Endothelial cell of umbilical vein (primary cell): Measurements from ENCODE around the gene ZNF727. TPM values are rescaled to one million over a fixed set of nuclear protein-coding genes. Genes with fewer than 3 reads are reported as not detected.
"Not testable (repeated sequence)": the region's sequence is repeated elsewhere in the genome, so short reads cannot be mapped to it uniquely, and the experiment has no call there.

ENCODE experiments used
- BruUV-seq: library from RNA; stranded (reverse); fragments of 400-500 nt; replicated peaks from 2 replicates; lab custom pipeline; 2021; lab: Mats Ljungman, UMichigan
- CTCF ChIA-PET: fragments of 300-600, 350-600 bp; sonication (Branson Sonifier 250); formaldehyde crosslinking; loops from one replicate; lab custom pipeline; 2021; ENCODE audit warnings: antibody characterized with exemption, inconsistent platforms; lab: Charles Lee
- POLR2A ChIA-PET: fragments of 300-600, 350-600 bp; sonication (Branson Sonifier 250); formaldehyde crosslinking; loops from one replicate; lab custom pipeline; 2021; ENCODE audit warnings: antibody characterized with exemption, inconsistent platforms; lab: Charles Lee
- DNase-seq: peaks from one replicate; pipeline ENCODE4 v3.0.0-alpha.2; 2011; ENCODE audit warnings: low read depth, low spot score
- FAIRE-seq: peaks from 2 replicates; lab custom pipeline; 2011; peaks lifted over from hg19 to GRCh38; lab: Jason Lieb, UNC
- H2AFZ ChIP-seq: 2 replicates; pipeline ENCODE4 v1.6.0; 2012; ENCODE audit warnings: low read depth, low read length, control low read depth, inconsistent platforms
- H3K27ac ChIP-seq: 2 replicates; pipeline ENCODE4 v1.5.1; 2011; ENCODE audit warnings: low read depth, mild to moderate bottlenecking, control low read depth, low read length, moderate library complexity; ENCODE audit not compliant: insufficient read depth
- H3K27me3 ChIP-seq, 2 experiments: 2 replicates each; pipeline versions ENCODE4 v1.6.0 to v1.6.1; 2011; ENCODE audit warnings: low read length in 2 of 2, mixed read lengths in 1 of 2; ENCODE audit not compliant: control insufficient read depth in 2 of 2, insufficient read depth in 2 of 2
- H3K36me3 ChIP-seq, 2 experiments: 2 replicates in 1 of 2; 3 replicates in 1 of 2; pipeline ENCODE4 v1.5.1; 2011; ENCODE audit warnings: low read length in 2 of 2, mild to moderate bottlenecking in 1 of 2, moderate library complexity in 1 of 2; ENCODE audit not compliant: control insufficient read depth in 2 of 2, insufficient read depth in 2 of 2; ENCODE audit errors: extremely low read depth in 1 of 2
- H3K4me1 ChIP-seq: 3 replicates; pipeline ENCODE4 v1.5.1; 2011; ENCODE audit warnings: mild to moderate bottlenecking, low read length; ENCODE audit not compliant: control insufficient read depth, insufficient read depth; ENCODE audit errors: extremely low read depth
- H3K4me2 ChIP-seq: 2 replicates; pipeline ENCODE4 v1.6.1; 2011; ENCODE audit warnings: low read length, control low read depth, mixed read lengths; ENCODE audit not compliant: insufficient read depth
- H3K4me3 ChIP-seq, 3 experiments: fragments of 200-600 bp in 1 of 3; sonication (generic), shearing (Covaris generic) in 1 of 3; replicated peaks in 1 of 3; 2 replicates each; pipeline ENCODE4 v1.5.1; 2011 to 2016; ENCODE audit warnings: control low read depth in 3 of 3, low read length in 3 of 3, mild to moderate bottlenecking in 2 of 3, inconsistent platforms in 1 of 3, low read depth in 1 of 3, moderate library complexity in 1 of 3; ENCODE audit not compliant: insufficient read depth in 1 of 3
- H3K79me2 ChIP-seq: 2 replicates; pipeline ENCODE4 v1.6.0; 2012; ENCODE audit warnings: low read length, inconsistent platforms; ENCODE audit not compliant: control insufficient read depth, insufficient read depth
- H3K9ac ChIP-seq: replicated peaks from 2 replicates; pipeline ENCODE3; 2011; ENCODE audit warnings: low read length, control low read depth; ENCODE audit not compliant: insufficient read depth; ENCODE audit errors: extremely low read depth
- H3K9me1 ChIP-seq: replicated peaks from 3 replicates; pipeline ENCODE4 v1.6.0; 2011; ENCODE audit warnings: mild to moderate bottlenecking, low read length; ENCODE audit not compliant: control insufficient read depth, insufficient read depth; ENCODE audit errors: extremely low read depth
- H3K9me3 ChIP-seq: replicated peaks from 2 replicates; pipeline ENCODE4 v1.5.1; 2012; ENCODE audit warnings: low read length, inconsistent platforms; ENCODE audit not compliant: control insufficient read depth, insufficient read depth
- H4K20me1 ChIP-seq: replicated peaks from 2 replicates; pipeline ENCODE3; 2011; ENCODE audit warnings: mild to moderate bottlenecking, low read length; ENCODE audit not compliant: control insufficient read depth, insufficient read depth; ENCODE audit errors: extremely low read depth
- CTCF ChIP-seq, 2 donors: IDR thresholded peaks; 1 replicate in 1 of 2; 2 replicates in 1 of 2; pipeline ENCODE4 v1.5.1; 2011; ENCODE audit warnings: low read length in 2 of 2, mild to moderate bottlenecking in 2 of 2, moderate library complexity in 2 of 2, control low read depth in 1 of 2, inconsistent platforms in 1 of 2, low read depth in 1 of 2; ENCODE audit not compliant: insufficient read depth in 1 of 2; ENCODE audit errors: extremely low read depth in 1 of 2
- EZH2 ChIP-seq: IDR thresholded peaks from 2 replicates; pipeline ENCODE4 v1.6.1; 2012; ENCODE audit warnings: borderline replicate concordance, low read depth, mild to moderate bottlenecking, moderate library complexity, low read length, inconsistent platforms; ENCODE audit not compliant: severe bottlenecking
- FOS ChIP-seq: IDR thresholded peaks from 2 replicates; pipeline ENCODE4 v1.6.1; 2011; ENCODE audit warnings: mild to moderate bottlenecking, low read length, moderate library complexity, borderline replicate concordance; ENCODE audit not compliant: insufficient read depth
- GATA2 ChIP-seq: IDR thresholded peaks from 2 replicates; pipeline ENCODE4 v1.7.0; 2011; ENCODE audit warnings: low read depth, mild to moderate bottlenecking, moderate library complexity, mixed read lengths, low read length; ENCODE audit not compliant: insufficient read length, insufficient read depth
- JUN ChIP-seq: IDR thresholded peaks from 2 replicates; pipeline ENCODE4 v1.6.1; 2011; ENCODE audit warnings: borderline replicate concordance, low read depth; ENCODE audit not compliant: insufficient read length, insufficient read depth
- MAX ChIP-seq: IDR thresholded peaks from 2 replicates; pipeline ENCODE4 v1.6.1; 2011; ENCODE audit not compliant: insufficient read depth, insufficient read length
- MYC ChIP-seq: IDR thresholded peaks from one replicate; pipeline ENCODE4 v1.6.1; 2011; ENCODE audit warnings: mild to moderate bottlenecking, low read depth, low read length
- POLR2A ChIP-seq: IDR thresholded peaks from 2 replicates; pipeline ENCODE4 v1.6.1; 2012; ENCODE audit warnings: low read depth, mild to moderate bottlenecking, control low read depth, low read length
- POLR2AphosphoS5 ChIP-seq: IDR thresholded peaks from 2 replicates; pipeline ENCODE4 v1.6.1; 2012; ENCODE audit warnings: low read depth, mild to moderate bottlenecking, control low read depth, low read length, moderate library complexity; ENCODE audit not compliant: insufficient read depth
- dilution Hi-C: fragments of 300-500 bp; cut with MboI; formaldehyde crosslinking; loops from one replicate; pipeline ENCODE4 v1.15.0; 2019; ENCODE audit warnings: low sequenced_read_pairs; ENCODE audit not compliant: extremely low pct_ligation_motif_present
- intact Hi-C: fragments of 100-400 bp; cut with micrococcal nuclease; formaldehyde crosslinking; loops from one replicate; pipeline ENCODE4 v1.10.0; 2022
- polyA plus RNA-seq, 4 experiments: library from polyadenylated mRNA; depleted of rRNA in 3 of 4; stranded (reverse) in 3 of 4; unstranded in 1 of 4; fragments of >200 nt; gene quantifications; 2 replicates each; pipeline versions ENCODE4 v1.2.1 to v1.2.3, GENCODE V29; 2011 to 2012; ENCODE audit warnings: missing spikeins in 1 of 4
- total RNA-seq: library from RNA; stranded (reverse); gene quantifications from 2 replicates; pipeline ENCODE4 v1.2.3, GENCODE V29; 2021

The ZNF727 gene
- total and polyA plus RNA-seq, 2 donors (not counting 3 experiments of a cell fraction or from before 2014, with no cell fraction given) = not detected

GRCh38 chr7:64046041-64046389 lies 781 bp downstream of the ZNF727 start:
- Histone ChIP-seq H3K79me2 (no peaks in the 10 kb centered on the region), H3K36me3 (no peaks in the 10 kb centered on the region), H3K9ac (no peak overlapping the region), H3K4me1 (no peaks in the 10 kb centered on the region), H2AFZ (no peak overlapping the region), H3K27ac (no peak overlapping the region), H3K9me1 (no peaks in the 10 kb centered on the region), H3K9me3 (peaks cover 3% of the 10 kb centered on the region), H3K4me2 (no peak overlapping the region), H3K4me3 (no peak overlapping the region), H4K20me1 (no peaks in the 10 kb centered on the region), H3K27me3 (no peaks in the 10 kb centered on the region)
- FAIRE-seq = no peak
- ChIA-PET CTCF (no interaction called here), POLR2A (no interaction called here)
- dilution Hi-C loops (no loop called here), intact Hi-C loops (no loop called here)
- no TSS peak for BruUV-seq
- TF ChIP-seq JUN (no peak), POLR2AphosphoS5 (no peak), MAX (no peak), MYC (no peak), FOS (no peak), EZH2 (no peak), POLR2A (no peak), GATA2 (no peak), CTCF (IDR thresholded peaks at IDR 0.05; ENCODE audit: extremely low read depth in 1 of 2, insufficient read depth in 1 of 2, low read depth in 1 of 2, low read length in 2 of 2) (no peak)
- DNase-seq = no peak

- H3K27me3 ChIP-seq, H3K79me2 ChIP-seq, H4K20me1 ChIP-seq, H3K9me1 ChIP-seq, intact Hi-C loops, CTCF ChIA-PET, dilution Hi-C loops, H3K4me2 ChIP-seq, H3K36me3 ChIP-seq, POLR2A ChIA-PET, DNase-seq, FAIRE-seq, H3K4me3 ChIP-seq, H3K27ac ChIP-seq, H2AFZ ChIP-seq, BruUV-seq, H3K4me1 ChIP-seq, H3K9ac ChIP-seq: not testable (repeated sequence)
- peaks cover 22% of the 10 kb centered on the region for H3K9me3 ChIP-seq
Measured at GRCh38 chr7:64077837-64078698, 32.8 kb downstream of the ZNF727 start.
